HL-60 (cell line): ENCODE data around the gene PHC2.
A peak's percentile ranks its signal among the peaks of the same experiment; 100 is the strongest.

ENCODE experiments used
- DNase-seq, 2 experiments: peaks; one replicate each; pipeline ENCODE4 v3.0.0-alpha.2; 2010 to 2020; ENCODE audit warnings: low read depth in 1 of 2, low spot score in 1 of 2
- H3K27ac ChIP-seq: fragments of 250-450 bp; sonication (Bioruptor Pico); replicated peaks from 2 replicates; pipeline ENCODE4 v1.5.1; 2020; ENCODE audit warnings: mild to moderate bottlenecking, moderate library complexity
- H3K27me3 ChIP-seq: fragments of 250-450 bp; sonication (Bioruptor Pico); 2 replicates; pipeline ENCODE4 v1.5.1; 2021; ENCODE audit warnings: mild to moderate bottlenecking, moderate library complexity; ENCODE audit not compliant: insufficient read depth, poor library complexity, severe bottlenecking
- H3K4me3 ChIP-seq: replicated peaks from 2 replicates; pipeline ENCODE4 v1.5.1; 2011; ENCODE audit warnings: mild to moderate bottlenecking, control low read depth, low read length; ENCODE audit not compliant: insufficient read depth
- CTCF ChIP-seq: IDR thresholded peaks from one replicate; pipeline ENCODE4 v1.5.1; 2011; ENCODE audit warnings: low read length, control low read depth, inconsistent platforms; ENCODE audit not compliant: insufficient read depth
- GABPA ChIP-seq: IDR thresholded peaks from 2 replicates; pipeline ENCODE4 v1.6.1; 2012; ENCODE audit warnings: low read depth
- POLR2AphosphoS5 ChIP-seq: IDR thresholded peaks from 2 replicates; pipeline ENCODE4 v1.6.1; 2012; ENCODE audit warnings: low read depth
- REST ChIP-seq: IDR thresholded peaks from 2 replicates; pipeline ENCODE4 v1.6.1; 2012; ENCODE audit warnings: low read depth; ENCODE audit not compliant: insufficient replicate concordance
- SPI1 ChIP-seq: IDR thresholded peaks from 2 replicates; pipeline ENCODE4 v1.6.1; 2012; ENCODE audit warnings: low read depth, mild to moderate bottlenecking, borderline replicate concordance

The PHC2 gene

GRCh38 chr1:33297911-33298622, 132.8 kb downstream of the PHC2 start:
- no peak overlapping the region for H3K27ac ChIP-seq

GRCh38 chr1:33296824-33297223, 134.1 kb downstream of the PHC2 start:
- no peak for DNase-seq
- no peak for TF ChIP-seq GABPA
- TF ChIP-seq POLR2AphosphoS5, result no peak
- H3K27me3 ChIP-seq, result no peaks in the 10 kb centered on the region
- H3K27ac ChIP-seq, result no peak overlapping the region
- H3K4me3 ChIP-seq, result no peak overlapping the region

More at GRCh38 chr1:33297911-33298622, 132.8 kb downstream of the PHC2 start:
- H3K4me3 ChIP-seq, result no peak overlapping the region
- H3K27me3 ChIP-seq, result no peaks in the 10 kb centered on the region
- no peak for DNase-seq
- TF ChIP-seq SPI1 (no peak), GABPA (no peak), POLR2AphosphoS5 (no peak), REST (no peak), CTCF (no peak)

GRCh38 chr1:33296082-33296458, 134.8 kb downstream of the PHC2 start:
- no peaks in the 10 kb centered on the region for H3K27me3 ChIP-seq
- H3K4me3 ChIP-seq, result no peak overlapping the region
- DNase-seq, result no peak
- no peak overlapping the region for H3K27ac ChIP-seq
- TF ChIP-seq GABPA (no peak), SPI1 (no peak), CTCF (no peak), POLR2AphosphoS5 (no peak), REST (no peak)

GRCh38 chr1:33295450-33296081, 135.3 kb downstream of the PHC2 start:
- TF ChIP-seq GABPA (no peak), POLR2AphosphoS5 (no peak), CTCF (peak; percentile 98), REST (no peak), SPI1 (no peak)
- H3K27me3 ChIP-seq, result no peaks in the 10 kb centered on the region
- H3K27ac ChIP-seq, result no peak overlapping the region
- peak; percentile 45 to 84 for DNase-seq
- H3K4me3 ChIP-seq, result no peak overlapping the region
